Esophagus muscularis mucosa (tissue), 4 donors: ENCODE measurements around the gene ITPR2. TPM values are rescaled to one million over a fixed set of nuclear protein-coding genes. Genes with fewer than 3 reads are reported as not detected.

Experiments used
- DNase-seq: peaks from one replicate; pipeline ENCODE4 v3.0.0-alpha.2; 2017; ENCODE audit errors: extremely low spot score
- H3K27ac ChIP-seq, 4 donors: fragments of 200-600 bp; sonication (generic); replicated peaks in 1 of 4; 1 replicate in 3 of 4; 2 replicates in 1 of 4; pipeline ENCODE4 v1.5.1; 2016 to 2019; ENCODE audit warnings: mild to moderate bottlenecking in 1 of 4
- H3K27me3 ChIP-seq, 4 donors: fragments of 200-600 bp; sonication (generic); one replicate each; pipeline versions ENCODE4 v1.5.1 to v1.6.0; 2016 to 2019
- H3K36me3 ChIP-seq, 4 donors: fragments of 200-600 bp; sonication (generic); one replicate each; pipeline ENCODE4 v1.5.1; 2016 to 2019
- H3K4me1 ChIP-seq, 4 donors: fragments of 200-600 bp; sonication (generic); one replicate each; pipeline ENCODE4 v1.5.1; 2016 to 2019
- H3K4me3 ChIP-seq, 4 donors: fragments of 200-600 bp; sonication (generic); 1 replicate in 2 of 4; 2 replicates in 2 of 4; pipeline ENCODE4 v1.5.1; 2016 to 2019; ENCODE audit warnings: mild to moderate bottlenecking in 4 of 4, moderate library complexity in 1 of 4
- H3K9me3 ChIP-seq, 4 donors: fragments of 200-600 bp; sonication (generic); 1 replicate in 3 of 4; 2 replicates in 1 of 4; pipeline ENCODE4 v1.5.1; 2016 to 2019
- CTCF ChIP-seq, 3 experiments: fragments of 200-600 bp in 2 of 3; fragments of 450-650 bp in 1 of 3; sonication (generic) in 2 of 3; IDR thresholded peaks; one replicate each; pipeline ENCODE4 v1.5.1; 2017 to 2019; ENCODE audit warnings: antibody characterized with exemption in 3 of 3, mild to moderate bottlenecking in 2 of 3, moderate library complexity in 1 of 3
- EP300 ChIP-seq: sonication (generic); formaldehyde crosslinking; IDR thresholded peaks from one replicate; pipeline ENCODE4 v1.6.1; 2017; ENCODE audit warnings: antibody characterized with exemption
- POLR2A ChIP-seq: fragments of 450-650 bp; IDR thresholded peaks from one replicate; pipeline ENCODE4 v1.6.1; 2017; ENCODE audit warnings: antibody characterized with exemption, moderate library complexity, mild to moderate bottlenecking, low read depth
- POLR2AphosphoS5 ChIP-seq, 2 donors: sonication (generic); formaldehyde crosslinking; IDR thresholded peaks; one replicate each; pipeline ENCODE4 v1.6.1; 2017; ENCODE audit warnings: antibody characterized with exemption in 2 of 2
- WGBS: methylation state at CpG from one replicate; pipeline ENCODE4 v1.1.5; 2018; 5-methylcytosine and 5-hydroxymethylcytosine counted together
- intact Hi-C: fragments of 100-400 bp; cut with DNase I; formaldehyde crosslinking; loops from one replicate; pipeline ENCODE4 v1.15.1; 2023
- total RNA-seq, 4 donors: library from RNA; depleted of rRNA; stranded (reverse); fragments of >200 nt; gene quantifications; one replicate each; pipeline versions ENCODE4 v1.1.0 to v1.2.1, GENCODE V29; 2016

The ITPR2 gene
- total RNA-seq, 4 donors from 2014 or later, result 23.7 to 26.6 (median 25.4) TPM

- WGBS, result 92% methylated on average over 3 of the region's 3 CpGs
- no peak for TF ChIP-seq POLR2A
- no peak for TF ChIP-seq EP300
- TF ChIP-seq POLR2AphosphoS5 (IDR thresholded peaks at IDR 0.05), result no peak
- TF ChIP-seq CTCF (IDR thresholded peaks at IDR 0.05), result no peak
- no peak for DNase-seq
- Histone ChIP-seq H3K4me1 (peaks cover 0 to 6% (median 0%) of the 10 kb centered on the region in 4 donors), H3K9me3 (no peaks in the 10 kb centered on the region), H3K36me3 (peaks cover 0 to 8% (median 3%) of the 10 kb centered on the region in 4 donors), H3K4me3 (no peak overlapping the region), H3K27ac (no peak overlapping the region), H3K27me3 (no peaks in the 10 kb centered on the region)
- intact Hi-C loops, result no loop called here
Observed at GRCh38 chr12:26455936-26456574, 376.9 kb downstream of the ITPR2 start.

GRCh38 chr12:26453246-26453645, 379.7 kb downstream of the ITPR2 start:
- Histone ChIP-seq H3K4me3 (no peak overlapping the region), H3K4me1 (peaks cover 0 to 6% (median 0%) of the 10 kb centered on the region in 4 donors), H3K27me3 (no peaks in the 10 kb centered on the region), H3K9me3 (no peaks in the 10 kb centered on the region), H3K27ac (no peak overlapping the region), H3K36me3 (peaks cover 0 to 12% (median 0%) of the 10 kb centered on the region in 4 donors)
- no peak for DNase-seq
- 94% methylated on average over 3 of the region's 3 CpGs for WGBS
- intact Hi-C loops, result no loop called here
- no peak for TF ChIP-seq POLR2A
- no peak for TF ChIP-seq EP300
- no peak for TF ChIP-seq POLR2AphosphoS5 (IDR thresholded peaks at IDR 0.05)
- TF ChIP-seq CTCF (IDR thresholded peaks at IDR 0.05), result no peak

GRCh38 chr12:26452511-26452910, 380.5 kb downstream of the ITPR2 start:
- Histone ChIP-seq H3K27me3 (no peaks in the 10 kb centered on the region), H3K4me3 (no peak overlapping the region), H3K36me3 (peaks cover 0 to 5% (median 0%) of the 10 kb centered on the region in 4 donors), H3K27ac (no peak overlapping the region), H3K9me3 (no peaks in the 10 kb centered on the region), H3K4me1 (peaks cover 0 to 6% (median 0%) of the 10 kb centered on the region in 4 donors)
- no peak for TF ChIP-seq CTCF (IDR thresholded peaks at IDR 0.05)
- TF ChIP-seq POLR2A, result no peak
- no peak for TF ChIP-seq POLR2AphosphoS5 (IDR thresholded peaks at IDR 0.05)
- no peak for TF ChIP-seq EP300
- no peak for DNase-seq
- 79% methylated on average over 6 of the region's 6 CpGs for WGBS
- intact Hi-C loops, result no loop called here

GRCh38 chr12:26451763-26452162, 381.2 kb downstream of the ITPR2 start:
- no peaks in the 10 kb centered on the region for H3K27me3 ChIP-seq
- H3K36me3 ChIP-seq, result peaks cover 0 to 4% (median 0%) of the 10 kb centered on the region in 4 donors
- TF ChIP-seq CTCF (IDR thresholded peaks at IDR 0.05) (no peak), POLR2AphosphoS5 (IDR thresholded peaks at IDR 0.05) (no peak), POLR2A (no peak), EP300 (no peak)
- no peak overlapping the region for H3K4me3 ChIP-seq
- peaks cover 0 to 6% (median 0%) of the 10 kb centered on the region in 4 donors for H3K4me1 ChIP-seq
- H3K9me3 ChIP-seq, result no peaks in the 10 kb centered on the region
- DNase-seq, result no peak
- intact Hi-C loops, result no loop called here
- WGBS, result 87% methylated on average over 4 of the region's 4 CpGs
- no peak overlapping the region for H3K27ac ChIP-seq

GRCh38 chr12:26445909-26446308, 387.1 kb downstream of the ITPR2 start:
- no peak overlapping the region for H3K4me3 ChIP-seq
- no peak overlapping the region for H3K27ac ChIP-seq
- no peak for TF ChIP-seq POLR2A
- TF ChIP-seq EP300, result no peak
- no peak for TF ChIP-seq POLR2AphosphoS5 (IDR thresholded peaks at IDR 0.05)
- no peak for TF ChIP-seq CTCF (IDR thresholded peaks at IDR 0.05)
- intact Hi-C loops, result no loop called here
- WGBS, result 73% methylated on average over 2 of the region's 2 CpGs
- H3K9me3 ChIP-seq, result no peaks in the 10 kb centered on the region
- no peaks in the 10 kb centered on the region for H3K4me1 ChIP-seq
- DNase-seq, result no peak
- H3K27me3 ChIP-seq, result no peaks in the 10 kb centered on the region
- H3K36me3 ChIP-seq, result peaks cover 0 to 19% (median 4%) of the 10 kb centered on the region in 4 donors
